ENCODE measurements around the gene DNAI1.
"Not testable (repeated sequence)": the region's sequence is repeated elsewhere in the genome, so short reads cannot be mapped to it uniquely, and the experiment has no call there.

GRCh38 chr9:34482746-34483145 is 24.1 kb downstream of the DNAI1 start:
- TF ChIP-seq, protein P1, sequence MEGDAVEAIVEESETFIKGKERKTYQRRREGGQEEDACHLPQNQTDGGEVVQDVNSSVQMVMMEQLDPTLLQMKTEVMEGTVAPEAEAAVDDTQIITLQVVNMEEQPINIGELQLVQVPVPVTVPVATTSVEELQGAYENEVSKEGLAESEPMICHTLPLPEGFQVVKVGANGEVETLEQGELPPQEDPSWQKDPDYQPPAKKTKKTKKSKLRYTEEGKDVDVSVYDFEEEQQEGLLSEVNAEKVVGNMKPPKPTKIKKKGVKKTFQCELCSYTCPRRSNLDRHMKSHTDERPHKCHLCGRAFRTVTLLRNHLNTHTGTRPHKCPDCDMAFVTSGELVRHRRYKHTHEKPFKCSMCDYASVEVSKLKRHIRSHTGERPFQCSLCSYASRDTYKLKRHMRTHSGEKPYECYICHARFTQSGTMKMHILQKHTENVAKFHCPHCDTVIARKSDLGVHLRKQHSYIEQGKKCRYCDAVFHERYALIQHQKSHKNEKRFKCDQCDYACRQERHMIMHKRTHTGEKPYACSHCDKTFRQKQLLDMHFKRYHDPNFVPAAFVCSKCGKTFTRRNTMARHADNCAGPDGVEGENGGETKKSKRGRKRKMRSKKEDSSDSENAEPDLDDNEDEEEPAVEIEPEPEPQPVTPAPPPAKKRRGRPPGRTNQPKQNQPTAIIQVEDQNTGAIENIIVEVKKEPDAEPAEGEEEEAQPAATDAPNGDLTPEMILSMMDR (optimal IDR thresholded peaks at IDR 0.05 in 1 of 3, IDR thresholded peaks at IDR 0.05 in 1 of 3, conservative IDR thresholded peaks at IDR 0.05 in 1 of 3; ENCODE audit: extremely low read depth in 1 of 3, insufficient read depth in 2 of 3, low read length in 3 of 3): not testable (repeated sequence)
- not testable (repeated sequence) for TF ChIP-seq EZH2 (IDR thresholded peaks at IDR 0.05; ENCODE audit: low read length)
